H1 (cell line): ENCODE measurements around the gene COL2A1. TPM values are rescaled to one million over a fixed set of nuclear protein-coding genes. Genes with fewer than 3 reads are reported as not detected.

Experiments
- ATF3 ChIP-seq: IDR thresholded peaks from 2 replicates; pipeline ENCODE4 v1.6.1; 2011; ENCODE audit warnings: low read depth, mild to moderate bottlenecking, low read length; ENCODE audit not compliant: insufficient read depth
- CHD7 ChIP-seq: fragments of 300-600 bp; sonication (generic); IDR thresholded peaks from 2 replicates; pipeline ENCODE4 v1.7.1; 2012; ENCODE audit warnings: low read length, moderate library complexity, mild to moderate bottlenecking, inconsistent platforms; ENCODE audit not compliant: insufficient replicate concordance
- CTBP2 ChIP-seq: IDR thresholded peaks from 2 replicates; pipeline ENCODE4 v1.7.0; 2011; ENCODE audit warnings: borderline replicate concordance, mild to moderate bottlenecking, moderate library complexity, mixed read lengths, low read length; ENCODE audit not compliant: insufficient read depth, insufficient read length
- HDAC2 ChIP-seq, 2 experiments: fragments of 300-600 bp in 1 of 2; sonication (generic) in 1 of 2; IDR thresholded peaks; 2 replicates each; pipeline ENCODE4 v1.6.1; 2011 to 2012; ENCODE audit warnings: low read depth in 2 of 2, low read length in 2 of 2, mild to moderate bottlenecking in 2 of 2, moderate library complexity in 2 of 2, borderline replicate concordance in 1 of 2, inconsistent platforms in 1 of 2
- JUND ChIP-seq: IDR thresholded peaks from 2 replicates; pipeline ENCODE4 v1.6.1; 2011; ENCODE audit warnings: mild to moderate bottlenecking, improper control_type of control experiment, low read length
- NANOG ChIP-seq: IDR thresholded peaks from 2 replicates; pipeline ENCODE4 v1.6.1; 2011; ENCODE audit warnings: low read length, low read depth, mild to moderate bottlenecking, inconsistent platforms; ENCODE audit not compliant: insufficient read depth, poor library complexity, severe bottlenecking
- RAD21 ChIP-seq, 2 experiments: IDR thresholded peaks in 1 of 2; conservative IDR thresholded peaks in 1 of 2; 2 replicates each; pipeline ENCODE4 v1.6.1; 2011; ENCODE audit warnings: low read depth in 2 of 2, low read length in 2 of 2, improper control_type of control experiment in 1 of 2, inconsistent platforms in 1 of 2, mild to moderate bottlenecking in 1 of 2, moderate library complexity in 1 of 2
- SIN3A ChIP-seq, 2 experiments: IDR thresholded peaks in 1 of 2; conservative IDR thresholded peaks in 1 of 2; 2 replicates each; pipeline ENCODE4 v1.6.1; 2011 to 2012; ENCODE audit warnings: low read length in 2 of 2, improper control_type of control experiment in 1 of 2, low read depth in 1 of 2, mild to moderate bottlenecking in 1 of 2
- TAF1 ChIP-seq: IDR thresholded peaks from 2 replicates; pipeline ENCODE4 v1.6.1; 2011; ENCODE audit warnings: mild to moderate bottlenecking, low read depth, low read length
- polyA plus RNA-seq, 7 experiments: library from polyadenylated mRNA; depleted of rRNA in 3 of 7; stranded (reverse) in 5 of 7; unstranded in 2 of 7; fragments of >200 nt in 5 of 7; fragments of 200-250 nt in 2 of 7; gene quantifications; 1 replicate in 5 of 7; 2 replicates in 1 of 7; 4 replicates in 1 of 7; pipeline versions ENCODE4 v1.2.1 to v1.2.3, GENCODE V29; 2011 to 2013; ENCODE audit warnings: missing spikeins in 2 of 7, mixed read lengths in 2 of 7
- total RNA-seq: library from RNA; stranded (reverse); fragmentation: NEBNext Ultra II Directional; extraction: Animal tissue kit (Norgen Biotek cat#: 25700); gene quantifications from 2 replicates; pipeline ENCODE4 v1.2.1, GENCODE V29; 2021

The COL2A1 gene
- total and polyA plus RNA-seq, 2 of the 8 experiments (the other 6 are each of a cell fraction or from before 2014, with no cell fraction given), result 4.2 to 14.6 TPM

GRCh38 chr12:48015954-48016353 lies 11.7 kb upstream of the COL2A1 start (continued):
- no peak for TF ChIP-seq CHD7
- no peak for TF ChIP-seq ATF3
- TF ChIP-seq TAF1, result no peak
- no peak for TF ChIP-seq SIN3A (conservative IDR thresholded peaks at IDR 0.05 in 1 of 2, IDR thresholded peaks at IDR 0.05 in 1 of 2; ENCODE audit: low read depth in 1 of 2, low read length in 2 of 2)
- TF ChIP-seq JUND, result no peak
- TF ChIP-seq RAD21 (IDR thresholded peaks at IDR 0.05 in 1 of 2, conservative IDR thresholded peaks at IDR 0.05 in 1 of 2; ENCODE audit: low read depth in 2 of 2, low read length in 2 of 2), result no peak
- no peak for TF ChIP-seq NANOG
- TF ChIP-seq HDAC2 (IDR thresholded peaks at IDR 0.05; ENCODE audit: borderline replicate concordance in 1 of 2, low read depth in 2 of 2, low read length in 2 of 2), result no peak
- no peak for TF ChIP-seq CTBP2
